ENCODE data around the gene GPR171. TPM values are rescaled to one million over a fixed set of nuclear protein-coding genes. Genes with fewer than 3 reads are reported as not detected.

Gene GPR171
- total RNA-seq, 1 donor, result not detected

GRCh38 chr3:151159806-151160205, 43.2 kb downstream of the GPR171 start:
- no peak overlapping the region for H3K4me2 ChIP-seq (ENCODE audit: insufficient read depth, low read length)
- DNase-seq (ENCODE audit: insufficient read length, low spot score, missing footprints), result no peak
- H3K79me2 ChIP-seq (ENCODE audit: insufficient read depth, low read length), result no peaks in the 10 kb centered on the region
- no peak for TF ChIP-seq CTCF (IDR thresholded peaks at IDR 0.05; ENCODE audit: extremely low read depth, low read depth, low read length)
- H4K20me1 ChIP-seq (ENCODE audit: insufficient read depth, low read length), result no peaks in the 10 kb centered on the region
- no peaks in the 10 kb centered on the region for H3K36me3 ChIP-seq (ENCODE audit: insufficient read depth, low read length)
- H2AFZ ChIP-seq (ENCODE audit: low read length), result no peak overlapping the region
- no peaks in the 10 kb centered on the region for H3K9me3 ChIP-seq (ENCODE audit: low read depth, low read length)
- no peak overlapping the region for H3K27ac ChIP-seq (ENCODE audit: low read depth, low read length)
- H3K4me1 ChIP-seq (ENCODE audit: insufficient read depth, low read length), result no peaks in the 10 kb centered on the region
- no peak overlapping the region for H3K4me3 ChIP-seq (ENCODE audit: insufficient read depth, low read length)
- H3K27me3 ChIP-seq (ENCODE audit: insufficient read depth, low read length), result peaks cover 18% of the 10 kb centered on the region

GRCh38 chr3:151156618-151157216, 46.3 kb downstream of the GPR171 start:
- Histone ChIP-seq H3K27ac (ENCODE audit: low read depth, low read length) (no peak overlapping the region), H3K4me2 (ENCODE audit: insufficient read depth, low read length) (no peak overlapping the region), H4K20me1 (ENCODE audit: insufficient read depth, low read length) (no peaks in the 10 kb centered on the region), H3K36me3 (ENCODE audit: insufficient read depth, low read length) (no peaks in the 10 kb centered on the region), H3K27me3 (ENCODE audit: insufficient read depth, low read length) (peaks cover 15% of the 10 kb centered on the region), H3K79me2 (ENCODE audit: insufficient read depth, low read length) (no peaks in the 10 kb centered on the region), H3K4me3 (ENCODE audit: insufficient read depth, low read length) (no peak overlapping the region), H3K4me1 (ENCODE audit: insufficient read depth, low read length) (no peaks in the 10 kb centered on the region), H2AFZ (ENCODE audit: low read length) (no peak overlapping the region), H3K9me3 (ENCODE audit: low read depth, low read length) (no peaks in the 10 kb centered on the region)
- peak; percentile 57 for TF ChIP-seq CTCF (IDR thresholded peaks at IDR 0.05; ENCODE audit: extremely low read depth, low read depth, low read length)
- DNase-seq (ENCODE audit: insufficient read length, low spot score, missing footprints), result peak; percentile 53

GRCh38 chr3:151155409-151156128, 47.4 kb downstream of the GPR171 start:
- H3K4me3 ChIP-seq (ENCODE audit: insufficient read depth, low read length), result no peak overlapping the region
- H3K79me2 ChIP-seq (ENCODE audit: insufficient read depth, low read length), result no peaks in the 10 kb centered on the region
- no peak overlapping the region for H3K4me2 ChIP-seq (ENCODE audit: insufficient read depth, low read length)
- TF ChIP-seq CTCF (IDR thresholded peaks at IDR 0.05; ENCODE audit: extremely low read depth, low read depth, low read length), result no peak
- H3K4me1 ChIP-seq (ENCODE audit: insufficient read depth, low read length), result no peaks in the 10 kb centered on the region
- no peaks in the 10 kb centered on the region for H3K9me3 ChIP-seq (ENCODE audit: low read depth, low read length)
- H4K20me1 ChIP-seq (ENCODE audit: insufficient read depth, low read length), result no peaks in the 10 kb centered on the region
- peaks cover 7% of the 10 kb centered on the region for H3K27me3 ChIP-seq (ENCODE audit: insufficient read depth, low read length)
- no peak overlapping the region for H3K27ac ChIP-seq (ENCODE audit: low read depth, low read length)
- H3K36me3 ChIP-seq (ENCODE audit: insufficient read depth, low read length), result no peaks in the 10 kb centered on the region
- no peak overlapping the region for H2AFZ ChIP-seq (ENCODE audit: low read length)
- DNase-seq (ENCODE audit: insufficient read length, low spot score, missing footprints), result no peak

- no peak overlapping the region for H3K4me2 ChIP-seq (ENCODE audit: insufficient read depth, low read length)
- DNase-seq (ENCODE audit: insufficient read length, low spot score, missing footprints), result no peak
- no peak overlapping the region for H3K4me3 ChIP-seq (ENCODE audit: insufficient read depth, low read length)
- no peaks in the 10 kb centered on the region for H3K79me2 ChIP-seq (ENCODE audit: insufficient read depth, low read length)
- H3K27me3 ChIP-seq (ENCODE audit: insufficient read depth, low read length), result peaks cover 6% of the 10 kb centered on the region
- no peaks in the 10 kb centered on the region for H4K20me1 ChIP-seq (ENCODE audit: insufficient read depth, low read length)
- H3K9me3 ChIP-seq (ENCODE audit: low read depth, low read length), result no peaks in the 10 kb centered on the region
- no peaks in the 10 kb centered on the region for H3K36me3 ChIP-seq (ENCODE audit: insufficient read depth, low read length)
- no peaks in the 10 kb centered on the region for H3K4me1 ChIP-seq (ENCODE audit: insufficient read depth, low read length)
- H2AFZ ChIP-seq (ENCODE audit: low read length), result no peak overlapping the region
- H3K27ac ChIP-seq (ENCODE audit: low read depth, low read length), result no peak overlapping the region
- no peak for TF ChIP-seq CTCF (IDR thresholded peaks at IDR 0.05; ENCODE audit: extremely low read depth, low read depth, low read length)
These were observed 48.5 kb downstream of the GPR171 start for GRCh38 chr3:151154566-151154965.

Measured in osteoblast (primary cell).